ENCODE measurements around the gene MSANTD4. TPM values are rescaled to one million over a fixed set of nuclear protein-coding genes. Genes with fewer than 3 reads are reported as not detected.

MSANTD4 gene
- total and polyA plus RNA-seq, 2 donors (not counting 1 experiment from before 2014, with no cell fraction given) = 2.4 to 20.0 TPM

DNA sequence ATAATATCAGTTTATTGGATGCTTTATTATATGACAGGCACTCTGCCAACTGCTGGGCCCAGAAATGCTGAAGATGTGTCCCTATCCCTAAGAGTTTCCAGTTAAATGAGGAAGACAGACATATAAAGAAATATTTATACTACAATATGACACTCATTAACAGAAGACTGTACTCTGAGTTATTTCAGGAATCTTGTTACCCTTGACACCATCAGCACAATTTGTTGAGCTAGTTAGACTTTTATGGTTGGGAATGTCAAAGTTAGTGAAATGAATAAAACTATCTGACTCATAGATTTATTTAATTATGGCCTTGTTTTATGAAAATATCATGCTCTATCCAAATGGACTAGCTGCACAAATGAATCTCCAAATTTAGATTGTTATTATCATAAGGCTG, 25.6 kb upstream of the MSANTD4 start:
- ChIA-PET POLR2A (no interaction called here), CTCF (no interaction called here)
- H3K27me3 Mint-ChIP-seq = peaks cover 14% of the 10 kb centered on the region
- Histone ChIP-seq H3K27ac (ENCODE audit: low read length in 2 of 2) (no peak overlapping the region), H3K4me1 (ENCODE audit: control insufficient read depth in 2 of 2, insufficient read depth in 2 of 2, low read length in 2 of 2) (no peaks in the 10 kb centered on the region), H2AFZ (ENCODE audit: insufficient read depth, low read depth, low read length, poor library complexity, severe bottlenecking) (no peak overlapping the region), H4K20me1 (ENCODE audit: control insufficient read depth, insufficient read depth, low read length, poor library complexity, severe bottlenecking) (no peaks in the 10 kb centered on the region), H3K36me3 (replicated peaks in 1 of 2; ENCODE audit: control extremely low read depth in 1 of 2, control insufficient read depth in 1 of 2, extremely low read depth in 1 of 2, insufficient read depth in 2 of 2, low read length in 1 of 2) (no peaks in the 10 kb centered on the region), H3K4me2 (replicated peaks; ENCODE audit: low read depth, low read length, poor library complexity, severe bottlenecking) (no peak overlapping the region), H3K9me3 (ENCODE audit: control extremely low read depth in 1 of 3, control insufficient read depth in 2 of 3, insufficient read depth in 1 of 3, low read length in 2 of 3) (no peaks in the 10 kb centered on the region), H3K9ac (ENCODE audit: low read length) (no peak overlapping the region), H3K4me3 (ENCODE audit: control extremely low read depth in 1 of 5, extremely low read depth in 1 of 5, insufficient read depth in 1 of 5, low read depth in 2 of 5, low read length in 4 of 5) (no peak overlapping the region), H3K27me3 (replicated peaks in 1 of 4; ENCODE audit: control extremely low read depth in 1 of 4, control insufficient read depth in 3 of 4, insufficient read depth in 4 of 4, low read length in 3 of 4) (peaks cover 0 to 6% (median 0%) of the 10 kb centered on the region in 4 experiments), H3K79me2 (ENCODE audit: control insufficient read depth, insufficient read depth, low read length) (no peaks in the 10 kb centered on the region)
- no peak for TF ChIP-seq EZH2 (IDR thresholded peaks at IDR 0.05; ENCODE audit: borderline replicate concordance, insufficient read depth, low read depth, low read length, poor library complexity, severe bottlenecking)
- TF ChIP-seq, protein P1, sequence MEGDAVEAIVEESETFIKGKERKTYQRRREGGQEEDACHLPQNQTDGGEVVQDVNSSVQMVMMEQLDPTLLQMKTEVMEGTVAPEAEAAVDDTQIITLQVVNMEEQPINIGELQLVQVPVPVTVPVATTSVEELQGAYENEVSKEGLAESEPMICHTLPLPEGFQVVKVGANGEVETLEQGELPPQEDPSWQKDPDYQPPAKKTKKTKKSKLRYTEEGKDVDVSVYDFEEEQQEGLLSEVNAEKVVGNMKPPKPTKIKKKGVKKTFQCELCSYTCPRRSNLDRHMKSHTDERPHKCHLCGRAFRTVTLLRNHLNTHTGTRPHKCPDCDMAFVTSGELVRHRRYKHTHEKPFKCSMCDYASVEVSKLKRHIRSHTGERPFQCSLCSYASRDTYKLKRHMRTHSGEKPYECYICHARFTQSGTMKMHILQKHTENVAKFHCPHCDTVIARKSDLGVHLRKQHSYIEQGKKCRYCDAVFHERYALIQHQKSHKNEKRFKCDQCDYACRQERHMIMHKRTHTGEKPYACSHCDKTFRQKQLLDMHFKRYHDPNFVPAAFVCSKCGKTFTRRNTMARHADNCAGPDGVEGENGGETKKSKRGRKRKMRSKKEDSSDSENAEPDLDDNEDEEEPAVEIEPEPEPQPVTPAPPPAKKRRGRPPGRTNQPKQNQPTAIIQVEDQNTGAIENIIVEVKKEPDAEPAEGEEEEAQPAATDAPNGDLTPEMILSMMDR (IDR thresholded peaks at IDR 0.05) = no peak
- H3K4me3 Mint-ChIP-seq = no peak overlapping the region
- ATAC-seq (ENCODE audit: low read depth) (no peak), DNase-seq (no peak)
- no peaks in the 10 kb centered on the region for H3K9me3 Mint-ChIP-seq (ENCODE audit: insufficient read depth)
- H3K4me1 Mint-ChIP-seq = no peaks in the 10 kb centered on the region
- no peak overlapping the region for H3K27ac Mint-ChIP-seq
- intact Hi-C loops (cut with micrococcal nuclease) = no loop called here

DNA sequence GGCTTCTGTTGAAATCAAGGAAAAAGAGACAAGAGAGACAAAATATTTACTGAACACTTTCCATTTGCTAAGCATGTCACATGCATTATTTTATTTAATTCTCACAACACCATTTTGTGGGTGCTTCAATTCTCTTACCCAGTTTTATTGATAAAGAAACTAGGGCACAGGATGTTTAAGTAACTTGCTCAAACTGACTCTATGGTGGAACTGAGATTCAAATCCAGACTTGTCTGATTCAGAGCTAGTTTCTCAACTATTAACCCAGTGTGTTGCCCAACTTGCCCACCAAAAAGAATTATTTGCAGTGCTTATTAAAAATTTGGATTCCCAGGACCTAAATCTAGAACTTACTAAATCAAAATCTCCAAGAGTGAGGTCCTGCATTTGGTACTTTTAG, 21.5 kb upstream of the MSANTD4 start:
- DNase-seq (no peak), ATAC-seq (ENCODE audit: low read depth) (no peak)
- Mint-ChIP-seq H3K27ac (no peak overlapping the region), H3K4me1 (no peaks in the 10 kb centered on the region), H3K4me3 (no peak overlapping the region), H3K9me3 (ENCODE audit: insufficient read depth) (no peaks in the 10 kb centered on the region), H3K27me3 (peaks cover 21% of the 10 kb centered on the region)
- ChIA-PET POLR2A (no interaction called here), CTCF (no interaction called here)
- no peak overlapping the region for H3K9ac ChIP-seq (ENCODE audit: low read length)
- H3K79me2 ChIP-seq (ENCODE audit: control insufficient read depth, insufficient read depth, low read length) = no peaks in the 10 kb centered on the region
- H3K36me3 ChIP-seq (replicated peaks in 1 of 2; ENCODE audit: control extremely low read depth in 1 of 2, control insufficient read depth in 1 of 2, extremely low read depth in 1 of 2, insufficient read depth in 2 of 2, low read length in 1 of 2) = no peaks in the 10 kb centered on the region
- H3K9me3 ChIP-seq (ENCODE audit: control extremely low read depth in 1 of 3, control insufficient read depth in 2 of 3, insufficient read depth in 1 of 3, low read length in 2 of 3) = no peaks in the 10 kb centered on the region
- H2AFZ ChIP-seq (ENCODE audit: insufficient read depth, low read depth, low read length, poor library complexity, severe bottlenecking) = no peak overlapping the region
- H3K4me2 ChIP-seq (replicated peaks; ENCODE audit: low read depth, low read length, poor library complexity, severe bottlenecking) = no peak overlapping the region
- intact Hi-C loops (cut with micrococcal nuclease) = no loop called here
- H3K4me1 ChIP-seq (ENCODE audit: control insufficient read depth in 2 of 2, insufficient read depth in 2 of 2, low read length in 2 of 2) = no peaks in the 10 kb centered on the region
- H3K4me3 ChIP-seq (ENCODE audit: control extremely low read depth in 1 of 5, extremely low read depth in 1 of 5, insufficient read depth in 1 of 5, low read depth in 2 of 5, low read length in 4 of 5) = no peak overlapping the region
- no peak for TF ChIP-seq EZH2 (IDR thresholded peaks at IDR 0.05; ENCODE audit: borderline replicate concordance, insufficient read depth, low read depth, low read length, poor library complexity, severe bottlenecking)
- TF ChIP-seq, protein P1 (IDR thresholded peaks at IDR 0.05) = no peak
- H4K20me1 ChIP-seq (ENCODE audit: control insufficient read depth, insufficient read depth, low read length, poor library complexity, severe bottlenecking) = no peaks in the 10 kb centered on the region
- H3K27me3 ChIP-seq (replicated peaks in 1 of 4; ENCODE audit: control extremely low read depth in 1 of 4, control insufficient read depth in 3 of 4, insufficient read depth in 4 of 4, low read length in 3 of 4) = peaks cover 0 to 6% (median 0%) of the 10 kb centered on the region in 4 experiments
- H3K27ac ChIP-seq (ENCODE audit: low read length in 2 of 2) = no peak overlapping the region

Data from B cell (primary cell).